Pancreas (tissue), 10 donors: ENCODE results near the gene TMEM208. TPM values are rescaled to one million over a fixed set of nuclear protein-coding genes. Genes with fewer than 3 reads are reported as not detected.

Experiments
- ATAC-seq, 4 donors: fragments of 200-7000 bp; cut with Tn5 transposase; one replicate each; pipeline versions ENCODE4 v1.8.0 to v1.9.1; 2020; ENCODE audit warnings: mild to moderate bottlenecking in 4 of 4, moderate library complexity in 4 of 4
- DNase-seq, 6 donors: peaks; one replicate each; pipeline ENCODE4 v3.0.0-alpha.2; 2020
- FAIRE-seq: peaks from 2 replicates; lab custom pipeline; 2012; peaks lifted over from hg19 to GRCh38; lab: Jason Lieb, UNC
- H3K27ac ChIP-seq, 4 donors: fragments of 200-600 bp; sonication (generic); 1 replicate in 3 of 4; 2 replicates in 1 of 4; pipeline versions ENCODE4 v1.5.0 to v1.8.0; 2020
- H3K27me3 ChIP-seq, 4 donors: fragments of 200-600 bp; one replicate each; pipeline ENCODE4 v1.8.0; 2021
- H3K36me3 ChIP-seq, 3 donors: fragments of 200-600 bp; sonication (generic) in 1 of 3; one replicate each; pipeline versions ENCODE4 v1.5.0 to v1.8.0; 2020 to 2021
- H3K4me1 ChIP-seq, 3 donors: fragments of 200-600 bp; one replicate each; pipeline ENCODE4 v1.8.0; 2021
- H3K4me3 ChIP-seq, 4 donors: fragments of 200-600 bp; sonication (generic) in 2 of 4; one replicate each; pipeline versions ENCODE4 v1.5.0 to v1.8.0; 2020 to 2021
- H3K9me3 ChIP-seq, 4 donors: fragments of 200-600 bp; one replicate each; pipeline ENCODE4 v1.8.0; 2021
- WGBS, 2 donors: extraction: QIAGEN DNeasy Blood & Tissue Kit; methylation state at CpG; one replicate each; pipeline ENCODE4 v1.1.7; 2013; 5-methylcytosine and 5-hydroxymethylcytosine counted together
- intact Hi-C, 3 donors: fragments of 100-400 bp; cut with DNase I; formaldehyde crosslinking; loops; one replicate each; pipeline versions ENCODE4 v1.11.1 to v1.14.2; 2022
- microRNA-seq, 2 donors: library from miRNA; unstranded; fragments of <30 nt; microRNA quantifications; one replicate each; pipeline versions ENCODE4 to v1.1.0, GENCODE V29; 2019 to 2020
- polyA plus RNA-seq, 2 donors: library from polyadenylated mRNA; stranded (reverse); fragments of 200-250 nt; gene quantifications; one replicate each; pipeline ENCODE4 v1.2.3, GENCODE V29; 2013
- total RNA-seq, 6 donors: library from RNA; stranded (reverse); fragmentation: NEBNext Ultra II Directional in 4 of 6; extraction: Animal tissue kit (Norgen Biotek cat#: 25700) in 4 of 6; gene quantifications; one replicate each; pipeline versions ENCODE4 v1.2.1 to v1.2.4, GENCODE V29; 2021 to 2023
- TF ChIP-seq, protein P1 (sequence below), 4 donors: fragments of 200-600 bp; sonication (generic) in 3 of 4; IDR thresholded peaks; one replicate each; pipeline versions ENCODE4 v1.5.0 to v1.8.0; 2021; ENCODE audit warnings: antibody characterized with exemption in 4 of 4
- donor health status: healthy with polysubstance abuse.
- donor health status: DM: no; HTN: no; CAD: no; lungs with moderate emphysema.
- donor health status: DM: no; HTN: no; CAD: no.
- donor health status: control.
- donor health status: control.
- donor health status: Bipolar disorder and iron deficiency.
- donor health status: DM: yes; HTN: yes; CAD: no.
- donor health status: DM: no; HTN: no; CAD: no.
- donor health status: DM: no; HTN: no; CAD: no.
- donor health status: DM: yes; HTN: yes; CAD: no.

TMEM208 gene
- total and polyA plus RNA-seq, 8 donors: 19.2 to 96.6 (median 26.6) TPM

DNA sequence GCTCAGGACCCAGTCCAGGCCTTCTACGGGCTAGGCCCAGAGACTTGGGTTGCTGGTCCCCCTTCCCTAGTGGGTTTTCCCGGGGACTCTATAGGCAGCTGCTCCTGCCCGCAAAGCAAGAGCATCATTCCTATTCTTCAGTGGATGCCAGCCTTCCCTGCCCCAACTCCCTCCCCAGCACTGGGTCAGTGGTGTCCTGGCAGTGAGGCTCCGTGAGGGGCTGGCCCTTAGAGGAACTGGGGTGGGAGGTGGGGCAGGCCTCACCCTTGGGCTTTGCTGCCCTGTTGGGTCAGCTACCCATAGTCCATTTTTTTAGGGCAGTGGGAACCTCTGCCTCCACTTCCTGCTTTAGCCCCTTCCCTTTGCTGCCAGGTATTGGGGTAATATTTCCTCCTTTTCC, 44.5 kb downstream of the TMEM208 start:
- FAIRE-seq (no peak), ATAC-seq (peak in 1 of 4 donors; percentile 13), DNase-seq (peak in 1 of 6 donors; percentile 13)
- WGBS, 2 donors: 85 to 87% methylated on average over 4 of the region's 4 CpGs
- TF ChIP-seq, protein P1, sequence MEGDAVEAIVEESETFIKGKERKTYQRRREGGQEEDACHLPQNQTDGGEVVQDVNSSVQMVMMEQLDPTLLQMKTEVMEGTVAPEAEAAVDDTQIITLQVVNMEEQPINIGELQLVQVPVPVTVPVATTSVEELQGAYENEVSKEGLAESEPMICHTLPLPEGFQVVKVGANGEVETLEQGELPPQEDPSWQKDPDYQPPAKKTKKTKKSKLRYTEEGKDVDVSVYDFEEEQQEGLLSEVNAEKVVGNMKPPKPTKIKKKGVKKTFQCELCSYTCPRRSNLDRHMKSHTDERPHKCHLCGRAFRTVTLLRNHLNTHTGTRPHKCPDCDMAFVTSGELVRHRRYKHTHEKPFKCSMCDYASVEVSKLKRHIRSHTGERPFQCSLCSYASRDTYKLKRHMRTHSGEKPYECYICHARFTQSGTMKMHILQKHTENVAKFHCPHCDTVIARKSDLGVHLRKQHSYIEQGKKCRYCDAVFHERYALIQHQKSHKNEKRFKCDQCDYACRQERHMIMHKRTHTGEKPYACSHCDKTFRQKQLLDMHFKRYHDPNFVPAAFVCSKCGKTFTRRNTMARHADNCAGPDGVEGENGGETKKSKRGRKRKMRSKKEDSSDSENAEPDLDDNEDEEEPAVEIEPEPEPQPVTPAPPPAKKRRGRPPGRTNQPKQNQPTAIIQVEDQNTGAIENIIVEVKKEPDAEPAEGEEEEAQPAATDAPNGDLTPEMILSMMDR (IDR thresholded peaks at IDR 0.05): no peak
- Histone ChIP-seq H3K27ac (no peak overlapping the region), H3K4me1 (no peaks in the 10 kb centered on the region), H3K4me3 (no peak overlapping the region), H3K36me3 (no peaks in the 10 kb centered on the region), H3K27me3 (no peaks in the 10 kb centered on the region), H3K9me3 (no peaks in the 10 kb centered on the region)
- intact Hi-C loops: no loop called here

DNA sequence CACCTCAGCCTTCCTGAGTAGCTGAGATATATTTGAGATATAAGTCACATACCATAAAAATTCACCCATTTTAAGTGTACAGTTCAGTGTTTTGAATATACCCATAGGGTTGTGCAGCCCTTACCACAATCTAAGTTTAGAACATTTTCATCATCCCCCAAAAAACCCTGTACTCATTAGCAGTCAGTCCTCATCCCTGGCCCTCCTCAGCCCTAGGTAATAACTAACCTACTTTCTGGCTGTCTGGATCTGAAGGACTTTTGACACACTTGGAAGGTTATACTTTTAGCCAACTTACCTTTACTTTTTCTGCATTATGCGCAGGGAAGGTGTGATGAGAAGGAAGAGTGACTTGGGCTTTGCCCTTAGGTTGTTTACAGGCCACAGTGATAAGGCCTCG, 48.4 kb downstream of the TMEM208 start:
- no peak for FAIRE-seq
- intact Hi-C loops: no loop called here
- peaks cover 0 to 3% (median 0%) of the 10 kb centered on the region in 3 donors for H3K4me1 ChIP-seq
- no peaks in the 10 kb centered on the region for H3K9me3 ChIP-seq
- H3K27ac ChIP-seq: no peak overlapping the region
- no peak overlapping the region for H3K4me3 ChIP-seq
- H3K36me3 ChIP-seq: no peaks in the 10 kb centered on the region
- ATAC-seq: no peak
- TF ChIP-seq, protein P1 (IDR thresholded peaks at IDR 0.05): no peak
- whole genome bisulfite sequencing, 2 donors: 73 to 78% methylated on average over 2 of the region's 2 CpGs
- H3K27me3 ChIP-seq: no peaks in the 10 kb centered on the region
- no peak for DNase-seq

DNA sequence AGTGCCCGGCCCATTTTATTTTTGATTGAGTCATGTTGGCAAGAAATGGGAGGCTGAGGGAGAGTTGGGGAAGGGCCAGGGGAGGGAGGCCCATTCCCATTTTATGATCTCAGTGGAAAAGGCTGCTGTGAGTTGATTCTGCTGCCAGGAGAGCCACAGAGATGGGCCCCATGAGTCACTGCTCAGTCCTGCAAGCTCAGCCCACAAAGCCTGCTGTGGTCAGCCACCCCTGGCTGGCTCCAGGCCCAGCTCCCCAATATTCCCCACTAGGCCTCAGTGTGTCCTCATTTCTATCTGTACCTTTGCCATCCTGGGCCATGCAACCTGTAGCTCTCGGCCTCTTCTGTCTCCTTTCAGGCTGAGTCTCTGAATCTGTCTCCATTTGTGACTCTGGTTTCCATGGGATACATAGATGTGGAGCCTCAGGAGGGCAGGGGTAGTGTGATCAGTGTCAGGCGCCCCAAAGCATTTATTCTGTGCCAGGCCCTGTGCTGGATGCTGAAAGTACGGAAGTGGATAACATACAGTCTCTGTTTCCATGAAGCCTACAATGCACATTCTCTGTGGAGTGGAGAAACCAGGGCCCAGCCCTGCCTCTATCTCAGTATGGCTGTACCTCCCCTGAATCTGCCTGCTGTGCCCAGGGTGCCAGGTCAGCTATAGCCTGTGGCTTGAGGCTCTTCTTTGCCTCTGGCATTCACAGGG, 50.5 kb downstream of the TMEM208 start:
- H3K27ac ChIP-seq: peak overlapping the region in 1 of 4 donors; percentile 27
- 86 to 94% methylated on average over 4 of the region's 4 CpGs for WGBS, 2 donors
- FAIRE-seq (no peak), DNase-seq (peak in 1 of 6 donors; percentile 26), ATAC-seq (peak in 2 of 4 donors; percentile 38 to 63)
- H3K27me3 ChIP-seq: no peaks in the 10 kb centered on the region
- TF ChIP-seq, protein P1 (IDR thresholded peaks at IDR 0.05): no peak
- no peaks in the 10 kb centered on the region for H3K36me3 ChIP-seq
- peaks cover 0 to 3% (median 0%) of the 10 kb centered on the region in 3 donors for H3K4me1 ChIP-seq
- no peak overlapping the region for H3K4me3 ChIP-seq
- intact Hi-C loops: no loop called here
- H3K9me3 ChIP-seq: no peaks in the 10 kb centered on the region

DNA sequence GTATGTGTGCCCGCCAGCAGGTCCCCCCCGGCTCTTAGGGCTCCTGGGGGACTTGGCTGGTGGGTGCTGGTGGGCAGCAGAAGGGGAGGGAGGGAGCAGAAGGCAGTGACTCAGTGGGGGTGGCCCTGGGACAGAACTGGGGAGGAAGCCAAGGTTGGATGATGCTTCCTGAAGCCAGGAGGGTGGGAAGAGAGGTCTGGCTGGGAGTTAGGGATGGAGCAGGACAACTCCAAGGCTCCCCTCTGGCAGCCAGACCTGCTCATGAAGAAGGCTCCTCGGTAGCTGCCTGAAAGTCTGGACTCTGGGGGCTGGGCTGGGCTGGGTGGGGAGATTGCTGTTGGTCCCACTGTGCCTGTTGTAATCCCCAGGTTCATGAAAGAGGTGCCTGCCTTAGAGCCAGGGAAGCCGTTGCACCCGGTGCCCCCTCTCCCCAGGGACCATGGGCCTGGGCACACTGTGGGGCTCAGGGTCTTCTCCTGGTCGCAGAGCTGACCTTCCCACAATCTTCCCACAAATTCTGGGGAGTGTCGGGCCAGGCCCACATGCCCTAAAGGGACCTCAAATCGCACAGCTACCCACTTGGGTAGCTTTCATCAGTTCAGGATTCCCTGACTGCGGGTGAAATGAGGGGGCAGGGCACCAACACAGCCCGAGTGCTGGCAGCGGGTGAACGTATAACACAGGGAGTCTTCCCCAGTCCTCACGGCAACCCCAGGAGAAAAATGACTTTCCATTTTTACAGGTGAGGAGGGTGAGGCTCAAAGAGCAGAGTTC, 51.3 kb downstream of the TMEM208 start:
- WGBS, 2 donors: 70 to 72% methylated on average over 13 of the region's 13 CpGs
- FAIRE-seq (no peak), DNase-seq (no peak), ATAC-seq (peak in 3 of 4 donors; percentile 9 to 36 (median 17))
- no peaks in the 10 kb centered on the region for H3K36me3 ChIP-seq
- no peaks in the 10 kb centered on the region for H3K9me3 ChIP-seq
- peak overlapping the region; percentile 43 to 85 (median 64) for H3K4me3 ChIP-seq
- no peaks in the 10 kb centered on the region for H3K27me3 ChIP-seq
- intact Hi-C loops: no loop called here
- peaks cover 0 to 3% (median 0%) of the 10 kb centered on the region in 3 donors for H3K4me1 ChIP-seq
- TF ChIP-seq, protein P1 (IDR thresholded peaks at IDR 0.05): no peak
- H3K27ac ChIP-seq: peak overlapping the region in 1 of 4 donors; percentile 27

Small RNAs within 50 kb of the gene (microRNA-seq; reads per million reads assigned to microRNA genes)
- 105 to 204 reads per million in 2 donors for gene MIR328

Other genes with a start within 250 kb of the TMEM208 start
- gene CES4A, start 238.5 kb upstream of the TMEM208 start, total RNA-seq: 10 to 100 TPM in 1 of 6 donors, 1 to 10 TPM in 5; 3.2 to 10.2 (median 4.6) TPM
- gene CES4A, start 238.5 kb upstream of the TMEM208 start, polyA plus RNA-seq: 10 to 100 TPM; 43.1 to 59.5 TPM
- gene CBFB, start 198.0 kb upstream of the TMEM208 start, total RNA-seq: 10 to 100 TPM; 13.1 to 27.0 (median 20.1) TPM
- gene CBFB, start 198.0 kb upstream of the TMEM208 start, polyA plus RNA-seq: 10 to 100 TPM; 11.5 to 19.7 TPM
- gene PHAF1, start 117.2 kb upstream of the TMEM208 start, total RNA-seq: 1 to 10 TPM; 2.8 to 7.3 (median 4.2) TPM
- 1 to 10 TPM; 6.1 to 8.9 TPM for gene PHAF1, start 117.2 kb upstream of the TMEM208 start, polyA plus RNA-seq
- gene B3GNT9, start 76.1 kb upstream of the TMEM208 start, total RNA-seq: 1 to 10 TPM; 1.8 to 5.1 (median 3.5) TPM
- gene B3GNT9, start 76.1 kb upstream of the TMEM208 start, polyA plus RNA-seq: 1 to 10 TPM; 3.0 to 9.3 TPM
- gene TRADD, start 67.2 kb upstream of the TMEM208 start, total RNA-seq: 10 to 100 TPM in 4 of 6 donors, 1 to 10 TPM in 2; 9.4 to 17.4 (median 11.5) TPM
- 10 to 100 TPM; 21.3 to 33.3 TPM for gene TRADD, start 67.2 kb upstream of the TMEM208 start, polyA plus RNA-seq
- gene FBXL8, start 67.2 kb upstream of the TMEM208 start, total RNA-seq: 10 to 100 TPM; 12.9 to 31.7 (median 24.2) TPM
- 10 to 100 TPM; 41.6 to 86.2 TPM for gene FBXL8, start 67.2 kb upstream of the TMEM208 start, polyA plus RNA-seq
- gene HSF4, start 62.4 kb upstream of the TMEM208 start, total RNA-seq: 10 to 100 TPM; 34.9 to 70.0 (median 49.1) TPM
- gene HSF4, start 62.4 kb upstream of the TMEM208 start, polyA plus RNA-seq: 100 to 1,000 TPM; 310 to 330 TPM
- 10 to 100 TPM; 15.2 to 31.2 (median 19.8) TPM for gene NOL3, start 56.6 kb upstream of the TMEM208 start, total RNA-seq
- gene NOL3, start 56.6 kb upstream of the TMEM208 start, polyA plus RNA-seq: 100 to 1,000 TPM in 1 of 2 donors, 10 to 100 TPM in 1; 84.5 to 119 TPM
- 10 to 100 TPM in 3 of 6 donors, 1 to 10 TPM in 3; 4.8 to 22.3 (median 10.4) TPM for gene MATCAP1, start 43.2 kb upstream of the TMEM208 start, total RNA-seq
- 10 to 100 TPM; 51.2 to 55.6 TPM for gene MATCAP1, start 43.2 kb upstream of the TMEM208 start, polyA plus RNA-seq
- 1 to 10 TPM in 3 of 6 donors, under 1 TPM in 3; 0.67 to 2.3 (median 1.2) TPM for gene EXOC3L1, start 37.0 kb upstream of the TMEM208 start, total RNA-seq
- gene EXOC3L1, start 37.0 kb upstream of the TMEM208 start, polyA plus RNA-seq: 1 to 10 TPM; 5.2 to 6.2 TPM
- 10 to 100 TPM; 14.8 to 27.7 (median 19.3) TPM for gene E2F4, start 35.0 kb upstream of the TMEM208 start, total RNA-seq
- 10 to 100 TPM; 54.9 to 61.3 TPM for gene E2F4, start 35.0 kb upstream of the TMEM208 start, polyA plus RNA-seq
- gene ELMO3, start 28.0 kb upstream of the TMEM208 start, total RNA-seq: 10 to 100 TPM; 14.6 to 23.7 (median 23.0) TPM
- gene ELMO3, start 28.0 kb upstream of the TMEM208 start, polyA plus RNA-seq: 10 to 100 TPM; 41.0 to 52.4 TPM
- gene FHOD1, start 20.4 kb downstream of the TMEM208 start, total RNA-seq: 10 to 100 TPM in 2 of 6 donors, 1 to 10 TPM in 4; 7.8 to 20.8 (median 8.8) TPM
- gene FHOD1, start 20.4 kb downstream of the TMEM208 start, polyA plus RNA-seq: 10 to 100 TPM; 34.0 to 41.2 TPM
- under 1 TPM; 0.22 to 0.69 (median 0.48) TPM for gene SLC9A5, start 21.8 kb downstream of the TMEM208 start, total RNA-seq
- 1 to 10 TPM; 1.3 to 1.5 TPM for gene SLC9A5, start 21.8 kb downstream of the TMEM208 start, polyA plus RNA-seq
- gene PLEKHG4, start 52.4 kb downstream of the TMEM208 start, total RNA-seq: 1 to 10 TPM; 3.5 to 8.1 (median 5.2) TPM
- gene PLEKHG4, start 52.4 kb downstream of the TMEM208 start, polyA plus RNA-seq: 10 to 100 TPM; 17.2 to 28.5 TPM
- under 1 TPM in 4 of 6 donors, not detected in 2; 0.09 to 0.56 (median 0.36) TPM for gene KCTD19, start 99.6 kb downstream of the TMEM208 start, total RNA-seq
- gene KCTD19, start 99.6 kb downstream of the TMEM208 start, polyA plus RNA-seq: under 1 TPM; 0.42 to 0.70 TPM
- gene LRRC36, start 99.7 kb downstream of the TMEM208 start, total RNA-seq: 1 to 10 TPM; 1.3 to 2.7 (median 2.1) TPM
- 10 to 100 TPM in 1 of 2 donors, 1 to 10 TPM in 1; 4.2 to 16.4 TPM for gene LRRC36, start 99.7 kb downstream of the TMEM208 start, polyA plus RNA-seq
- gene TPPP3, start 166.4 kb downstream of the TMEM208 start, total RNA-seq: 10 to 100 TPM in 2 of 6 donors, 1 to 10 TPM in 4; 4.5 to 30.3 (median 7.1) TPM
- gene TPPP3, start 166.4 kb downstream of the TMEM208 start, polyA plus RNA-seq: 10 to 100 TPM; 30.1 to 76.2 TPM
- 10 to 100 TPM in 2 of 6 donors, 1 to 10 TPM in 4; 8.1 to 11.3 (median 9.7) TPM for gene ZDHHC1, start 189.3 kb downstream of the TMEM208 start, total RNA-seq
- gene ZDHHC1, start 189.3 kb downstream of the TMEM208 start, polyA plus RNA-seq: 10 to 100 TPM; 11.2 to 15.2 TPM
- 1 to 10 TPM; 1.4 to 6.8 (median 5.0) TPM for gene HSD11B2, start 204.0 kb downstream of the TMEM208 start, total RNA-seq
- 10 to 100 TPM in 1 of 2 donors, 1 to 10 TPM in 1; 7.7 to 11.3 TPM for gene HSD11B2, start 204.0 kb downstream of the TMEM208 start, polyA plus RNA-seq